Measurements from ENCODE around the gene BIRC7.
A peak's percentile ranks its signal among the peaks of the same experiment; 100 is the strongest.

BIRC7 gene

DNA sequence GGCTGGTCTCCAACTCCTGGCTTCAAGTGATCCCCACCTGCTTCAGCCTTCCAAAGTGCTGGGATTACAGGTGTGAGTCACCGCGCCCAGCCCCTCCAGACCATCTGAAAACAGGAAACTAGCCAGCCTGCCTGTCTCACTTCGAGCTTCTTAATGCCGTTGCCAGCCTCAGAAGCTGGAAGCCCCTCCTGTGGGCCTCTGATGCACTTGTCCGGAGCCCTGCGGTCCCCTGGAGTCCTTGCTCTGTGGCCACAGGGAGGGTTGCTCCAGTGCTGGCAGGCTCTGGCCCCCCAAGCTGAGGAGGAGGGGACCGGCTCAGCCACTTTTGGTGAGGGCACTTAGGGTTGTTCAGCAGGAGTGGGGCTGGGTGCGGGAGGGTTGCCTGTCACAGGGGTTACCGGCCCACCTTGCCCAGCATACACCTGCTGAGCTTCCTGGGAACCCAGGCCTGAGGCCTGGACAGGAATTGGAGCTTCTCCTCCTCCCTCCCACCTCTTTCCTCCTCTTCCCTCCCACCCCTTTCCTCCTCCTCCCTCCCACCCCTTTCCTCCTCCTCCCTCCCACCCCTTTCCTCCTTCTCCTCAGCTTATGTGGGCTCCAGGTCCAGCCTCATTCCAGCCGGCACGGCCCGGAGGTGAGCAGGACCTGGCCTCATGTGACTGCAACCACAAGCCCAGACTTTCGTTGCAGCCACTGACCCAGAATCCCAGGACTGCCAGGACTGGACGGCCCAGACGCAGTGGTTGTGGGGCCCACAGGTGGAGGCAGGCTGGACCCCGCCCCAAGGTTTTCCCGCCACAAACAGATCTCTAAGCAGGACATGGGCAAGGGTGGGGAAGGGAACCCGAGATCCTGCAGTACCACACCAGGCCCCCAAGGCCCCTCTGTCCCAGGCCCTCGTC is 9.4 kb upstream of the BIRC7 start:
- DNase-seq = no peak

DNA sequence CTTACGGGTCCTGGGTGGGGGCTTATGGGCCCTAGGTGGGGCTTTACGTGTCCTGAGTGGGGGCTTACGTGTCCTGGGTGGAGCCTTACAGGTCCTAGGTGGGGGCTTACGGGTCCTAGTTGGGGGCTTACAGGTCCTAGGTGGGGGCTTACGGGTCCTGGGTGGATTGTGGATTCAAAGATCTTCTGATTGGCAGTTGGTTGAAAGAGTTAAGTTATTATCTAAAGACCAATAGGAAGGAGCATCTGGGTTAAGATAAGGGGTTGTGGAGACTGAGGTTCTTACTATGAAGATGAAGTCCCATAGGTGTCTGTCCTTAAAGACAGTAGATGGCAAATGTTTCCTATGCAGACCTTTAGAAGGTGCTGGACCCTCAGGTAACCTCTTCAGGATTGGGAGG is 8.4 kb upstream of the BIRC7 start:
- DNase-seq = no peak

- no peak for DNase-seq
Observed at GRCh38 chr20:63228806-63229205, 6.9 kb upstream of the BIRC7 start.

GRCh38 chr20:63230800-63231268 is 4.9 kb upstream of the BIRC7 start:
- DNase-seq = peak; percentile 77

DNA sequence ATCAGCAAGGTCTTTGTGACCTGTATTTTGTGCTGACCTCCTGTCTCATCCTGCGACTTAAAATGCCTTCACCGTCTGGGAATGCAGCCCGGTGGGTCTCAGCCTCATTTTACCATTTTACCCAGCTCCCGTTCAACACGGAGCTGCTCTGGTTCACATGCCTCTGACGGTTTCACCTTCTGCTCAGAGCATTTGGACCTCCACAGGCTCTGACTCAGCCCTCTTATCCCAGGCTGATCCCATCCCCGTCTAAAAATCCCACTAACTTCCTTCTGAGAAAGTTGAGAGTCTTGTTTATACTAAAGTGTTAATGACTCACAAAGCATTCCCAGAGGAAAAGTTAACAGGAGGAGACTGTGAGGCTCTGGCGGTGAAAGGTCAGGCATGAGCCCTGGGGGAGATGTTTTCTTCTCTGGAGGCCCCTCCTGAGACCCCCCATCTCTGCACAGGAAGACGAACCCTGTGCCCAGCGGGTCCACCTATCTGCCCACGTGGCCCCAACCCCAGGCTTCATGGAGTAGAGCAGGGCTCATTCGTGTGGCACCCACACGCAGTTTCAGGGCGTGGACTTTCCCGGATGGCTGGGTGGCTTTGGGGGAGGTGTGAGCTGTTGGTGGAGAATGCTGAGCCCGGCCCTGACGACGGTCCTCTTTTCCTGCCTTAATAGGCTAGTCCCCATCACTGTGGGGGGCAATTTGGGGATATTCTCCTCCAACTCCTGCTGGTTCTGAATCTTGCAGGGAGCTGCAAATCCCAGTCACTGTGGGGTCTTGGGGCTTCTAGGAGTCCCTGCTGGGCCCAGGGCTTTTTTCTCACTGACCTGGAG is 3.3 kb upstream of the BIRC7 start:
- DNase-seq = peak; percentile 99

- no peak for DNase-seq
Observed at GRCh38 chr20:63233061-63233344, 2.7 kb upstream of the BIRC7 start.

- no peak for DNase-seq
Observed at GRCh38 chr20:63233924-63234323, 1.8 kb upstream of the BIRC7 start.

DNA sequence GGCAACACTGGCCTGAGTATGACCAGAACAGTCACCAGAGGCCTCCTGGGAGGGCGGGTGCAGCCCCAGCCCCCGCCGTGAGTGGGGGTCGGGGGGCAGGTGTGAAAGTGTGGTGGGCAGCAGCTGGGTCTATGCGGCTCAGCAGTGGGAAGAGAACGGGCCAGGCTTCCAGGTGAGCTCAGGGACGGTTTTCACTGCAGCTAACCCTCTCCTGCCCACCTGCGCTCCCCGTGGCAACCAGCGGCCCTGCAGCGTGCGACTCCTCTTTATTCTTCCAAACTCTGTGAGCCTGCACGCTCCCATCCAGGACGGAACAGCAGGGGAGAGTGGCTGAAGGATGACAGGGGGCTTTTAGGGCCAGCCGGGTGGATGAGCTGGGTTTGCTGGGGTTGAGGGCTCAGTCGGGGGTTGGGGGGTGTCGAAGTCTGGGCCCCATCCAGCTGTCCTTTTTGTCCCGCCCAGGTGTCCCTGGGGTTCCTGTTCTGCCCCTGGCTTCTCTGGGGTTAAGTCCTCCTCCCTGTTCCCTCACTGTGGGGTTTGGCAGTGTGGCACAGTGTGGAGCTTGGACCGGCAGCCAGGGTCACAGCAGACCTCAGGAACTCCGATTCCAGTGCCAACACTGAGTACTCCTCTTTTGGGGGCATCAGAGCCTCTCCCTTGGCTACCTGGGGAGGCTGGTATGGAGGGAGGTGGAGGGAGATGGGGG is 859 bp upstream of the BIRC7 start:
- no peak for DNase-seq

- no peak for DNase-seq
Observed at GRCh38 chr20:63236116-63236837, 572 bp downstream of the BIRC7 start.

DNA sequence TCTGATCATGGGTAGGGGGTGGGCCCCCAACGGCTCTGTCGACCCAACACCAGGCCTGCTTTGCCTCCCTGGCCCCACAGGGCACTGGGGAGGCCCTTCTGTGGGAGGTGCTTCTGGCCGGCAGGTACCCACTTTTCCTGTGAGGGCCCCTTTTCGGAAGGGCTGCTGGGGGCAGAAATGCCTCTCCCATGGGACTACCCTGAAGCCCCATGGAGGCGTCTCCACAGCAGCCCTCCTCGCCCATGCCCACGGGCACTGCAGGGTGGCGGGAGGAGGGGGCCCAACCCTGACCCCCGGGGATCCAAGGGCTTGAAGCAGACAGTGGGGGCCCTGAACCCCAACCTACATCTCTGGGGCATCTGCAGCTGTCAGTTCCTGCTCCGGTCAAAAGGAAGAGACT is 2.3 kb downstream of the BIRC7 start:
- DNase-seq = no peak

- DNase-seq = peak; percentile 60
Observed at GRCh38 chr20:63238514-63239125, 2.9 kb downstream of the BIRC7 start.

GRCh38 chr20:63239431-63239830 is 3.7 kb downstream of the BIRC7 start:
- DNase-seq = no peak

DNA sequence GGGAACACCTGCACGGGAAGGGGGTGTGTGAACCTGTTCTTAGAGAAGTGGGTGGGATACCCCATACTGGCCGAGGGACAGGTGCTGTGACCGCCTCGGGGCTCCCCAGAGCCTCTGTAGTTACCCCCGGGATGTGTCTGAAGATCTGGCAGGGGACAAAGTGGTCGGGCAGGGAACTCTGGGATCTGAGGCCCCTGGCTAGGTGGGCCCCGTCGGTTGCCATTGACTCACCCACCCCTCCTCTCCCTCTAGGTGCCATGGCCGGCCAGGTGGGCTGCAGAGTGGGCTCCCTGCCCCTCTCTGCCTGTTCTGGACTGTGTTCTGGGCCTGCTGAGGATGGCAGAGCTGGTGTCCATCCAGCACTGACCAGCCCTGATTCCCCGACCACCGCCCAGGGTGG is 4.3 kb downstream of the BIRC7 start:
- no peak for DNase-seq

GRCh38 chr20:63241272-63241671 is 5.6 kb downstream of the BIRC7 start:
- no peak for DNase-seq

- DNase-seq = no peak
Observed at GRCh38 chr20:63242736-63243135, 7.0 kb downstream of the BIRC7 start.

- no peak for DNase-seq
Observed at GRCh38 chr20:63243604-63244247, 8.0 kb downstream of the BIRC7 start.

DNA sequence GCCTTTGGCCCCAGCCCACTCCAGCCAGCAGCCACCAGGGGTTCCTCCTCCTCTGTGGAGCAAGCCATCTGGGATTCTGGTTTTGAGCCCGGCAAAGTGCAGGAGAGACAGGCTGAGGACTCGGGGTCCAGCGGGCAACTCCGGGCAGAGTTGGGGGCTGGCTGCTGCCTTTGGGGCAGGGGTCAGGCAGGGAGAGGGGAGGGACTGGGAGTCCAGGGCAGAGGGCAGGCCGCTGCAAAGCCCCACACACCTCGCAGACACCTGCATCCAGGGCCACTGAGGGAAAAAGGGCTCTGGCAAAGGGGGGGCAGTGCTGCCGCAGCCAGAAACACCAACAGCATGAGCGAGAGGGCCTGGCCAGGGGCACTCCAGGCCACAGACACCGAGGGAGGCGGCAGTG is 8.8 kb downstream of the BIRC7 start:
- no peak for DNase-seq

- DNase-seq = no peak
Observed at GRCh38 chr20:63246490-63247288, 11.0 kb downstream of the BIRC7 start.

DNA sequence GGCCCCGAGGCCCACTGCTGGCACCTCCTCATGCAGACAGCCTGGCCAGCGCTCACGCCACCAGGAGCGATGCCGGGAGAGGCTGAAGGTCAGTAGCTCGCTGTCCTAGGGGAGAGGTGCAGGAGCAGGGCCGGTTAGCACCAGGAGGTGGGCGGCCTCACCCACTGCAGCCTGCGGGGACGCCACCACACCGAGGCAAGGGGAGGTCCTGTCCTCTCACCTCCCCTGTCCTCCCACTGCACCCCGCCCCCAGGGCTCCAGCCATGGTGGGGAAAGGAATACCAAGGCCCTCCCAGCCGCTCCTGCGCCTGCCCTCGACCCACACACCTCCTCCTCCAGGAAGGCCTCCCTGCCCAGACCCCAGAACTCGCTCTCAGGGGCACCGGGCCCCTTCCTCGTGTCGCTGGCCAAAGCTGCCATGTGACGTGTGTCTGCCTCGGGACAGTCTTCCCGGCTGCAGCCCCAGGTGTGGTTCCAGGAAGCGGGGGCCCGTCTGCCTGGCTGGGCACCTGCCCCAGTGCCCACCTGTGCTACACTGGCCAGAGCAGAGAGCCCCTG is 12.0 kb downstream of the BIRC7 start:
- DNase-seq = no peak

Data from fibroblast of skin of back (primary cell).